GM23338 (cell line): ENCODE data around the gene DLEU7.

Source experiments
- CREB1 ChIP-seq: fragments of 250-450 bp; sonication (Bioruptor Pico); IDR thresholded peaks from 2 replicates; pipeline ENCODE4 v1.5.0; 2020; ENCODE audit warnings: low read depth, mild to moderate bottlenecking, moderate library complexity
- CTCF ChIP-seq, 2 experiments: fragments of 200-600 bp in 1 of 2; sonication (generic) in 1 of 2; conservative IDR thresholded peaks; 2 replicates each; pipeline versions ENCODE4 v1.5.1 to v1.6.1; 2016 to 2017; ENCODE audit warnings: antibody characterized with exemption in 2 of 2, low read depth in 2 of 2, mild to moderate bottlenecking in 2 of 2, moderate library complexity in 1 of 2
- EZH2 ChIP-seq: fragments of 200-600 bp; sonication (generic); IDR thresholded peaks from one replicate; pipeline ENCODE4 v1.8.0; 2017; ENCODE audit warnings: antibody characterized with exemption, mild to moderate bottlenecking, low read depth; ENCODE audit not compliant: unreplicated experiment
- EZH2phosphoT487 ChIP-seq: fragments of 200-600 bp; sonication (generic); IDR thresholded peaks from one replicate; pipeline ENCODE4 v1.8.1; 2018; ENCODE audit warnings: antibody characterized with exemption; ENCODE audit not compliant: unreplicated experiment
- JUNB ChIP-seq: IDR thresholded peaks from one replicate; pipeline ENCODE4 v1.6.1; 2016; ENCODE audit warnings: antibody characterized with exemption; ENCODE audit not compliant: unreplicated experiment
- NANOG ChIP-seq: IDR thresholded peaks from 2 replicates; pipeline ENCODE4 v1.6.1; 2016; ENCODE audit warnings: antibody characterized with exemption, borderline replicate concordance
- POLR2AphosphoS5 ChIP-seq: IDR thresholded peaks from 2 replicates; pipeline ENCODE4 v1.6.1; 2016; ENCODE audit warnings: antibody characterized with exemption, low read depth
- REST ChIP-seq: IDR thresholded peaks from one replicate; pipeline ENCODE4 v1.6.1; 2018; ENCODE audit warnings: antibody characterized with exemption; ENCODE audit not compliant: unreplicated experiment
- ZNF462 ChIP-seq: fragments of 250-450 bp; sonication (Bioruptor Pico); IDR thresholded peaks from 2 replicates; pipeline ENCODE4 v1.5.0; 2020; ENCODE audit warnings: mild to moderate bottlenecking, moderate library complexity

- TF ChIP-seq EZH2 (no peak), CTCF (conservative IDR thresholded peaks at IDR 0.05; ENCODE audit: low read depth in 2 of 2) (no peak), EZH2phosphoT487 (no peak), REST (no peak), JUNB (no peak), POLR2AphosphoS5 (no peak; the same call in 1 of the 2 replicates), ZNF462 (CRISPR knock-in tag) (no peak), NANOG (no peak), CREB1 (CRISPR knock-in tag) (no peak)
Measured at GRCh38 chr13:50842990-50843256, 569 bp downstream of the DLEU7 start.
